GM23338 (cell line): Measurements from ENCODE around the gene CACTIN. TPM values are rescaled to one million over a fixed set of nuclear protein-coding genes. Genes with fewer than 3 reads are reported as not detected.

Experiments
- ATAC-seq: fragments of 200-7000 bp; cut with Tn5 transposase; 3 replicates; pipeline ENCODE4 v1.9.1; 2020
- DNase-seq: peaks from one replicate; pipeline ENCODE4 v3.0.0-alpha.2; 2015; ENCODE audit warnings: low spot score
- H2AFZ ChIP-seq: fragments of 200-600 bp; sonication (generic); 2 replicates; pipeline ENCODE4 v1.8.0; 2016; ENCODE audit warnings: antibody characterized with exemption, mild to moderate bottlenecking, moderate library complexity
- H3F3A ChIP-seq: fragments of 200-600 bp; sonication (generic); replicated peaks from 2 replicates; pipeline ENCODE4 v1.8.0; 2017; ENCODE audit warnings: antibody characterized with exemption, mixed run types, low read depth
- H3K27ac ChIP-seq: fragments of 200-600 bp; sonication (generic); 2 replicates; pipeline ENCODE4 v1.6.1; 2016; ENCODE audit warnings: low read depth
- H3K27me3 ChIP-seq: fragments of 200-600 bp; sonication (generic); 2 replicates; pipeline ENCODE4 v1.8.0; 2016; ENCODE audit warnings: mild to moderate bottlenecking, mixed run types, moderate library complexity; ENCODE audit not compliant: insufficient read depth
- H3K36me3 ChIP-seq: fragments of 200-600 bp; sonication (generic); 2 replicates; pipeline ENCODE4 v1.8.0; 2016; ENCODE audit warnings: mild to moderate bottlenecking; ENCODE audit not compliant: insufficient read depth
- H3K4me1 ChIP-seq: fragments of 200-600 bp; sonication (generic); 2 replicates; pipeline ENCODE4 v1.8.0; 2016; ENCODE audit warnings: mild to moderate bottlenecking, moderate library complexity; ENCODE audit not compliant: insufficient read depth
- H3K4me2 ChIP-seq: fragments of 200-600 bp; sonication (generic); 2 replicates; pipeline ENCODE4 v1.7.1; 2017; ENCODE audit warnings: mixed run types
- H3K4me3 ChIP-seq: fragments of 200-600 bp; sonication (generic); 2 replicates; pipeline ENCODE4 v1.6.1; 2016; ENCODE audit warnings: mixed run types
- H3K79me2 ChIP-seq: fragments of 200-600 bp; sonication (generic); replicated peaks from 2 replicates; pipeline ENCODE4 v1.8.0; 2017; ENCODE audit warnings: mild to moderate bottlenecking; ENCODE audit not compliant: insufficient read depth
- H3K9me2 ChIP-seq: fragments of 200-600 bp; sonication (generic); 2 replicates; pipeline ENCODE4 v1.8.0; 2017; ENCODE audit not compliant: insufficient read depth
- H4K20me1 ChIP-seq: fragments of 200-600 bp; sonication (generic); replicated peaks from 2 replicates; pipeline ENCODE4 v1.8.0; 2017; ENCODE audit warnings: mild to moderate bottlenecking; ENCODE audit not compliant: insufficient read depth
- H3K27ac Mint-ChIP-seq: 2 replicates; pipeline ENCODE4 v1.8.0; 2020; ENCODE audit warnings: inconsistent platforms, mild to moderate bottlenecking, moderate library complexity, mixed read lengths
- H3K27me3 Mint-ChIP-seq: 3 replicates; pipeline ENCODE4 v1.8.0; 2022; ENCODE audit warnings: low read depth, mild to moderate bottlenecking, moderate library complexity, mixed read lengths, inconsistent platforms; ENCODE audit not compliant: insufficient read depth, poor library complexity
- H3K36me3 Mint-ChIP-seq: 3 replicates; pipeline ENCODE4 v1.8.0; 2021; ENCODE audit warnings: low read depth, mild to moderate bottlenecking, inconsistent platforms, moderate library complexity, mixed read lengths
- H3K4me1 Mint-ChIP-seq: 3 replicates; pipeline ENCODE4 v1.8.0; 2020; ENCODE audit warnings: mild to moderate bottlenecking, inconsistent platforms, mixed read lengths
- H3K4me3 Mint-ChIP-seq: 3 replicates; pipeline ENCODE4 v1.8.0; 2021; ENCODE audit warnings: moderate library complexity, mild to moderate bottlenecking, inconsistent platforms, mixed read lengths
- H3K9me3 Mint-ChIP-seq: 3 replicates; pipeline ENCODE4 v1.8.0; 2020; ENCODE audit warnings: moderate library complexity, mild to moderate bottlenecking, inconsistent platforms, mixed read lengths
- CREB1 ChIP-seq: fragments of 250-450 bp; sonication (Bioruptor Pico); IDR thresholded peaks from 2 replicates; pipeline ENCODE4 v1.5.0; 2020; ENCODE audit warnings: low read depth, mild to moderate bottlenecking, moderate library complexity
- CTCF ChIP-seq, 2 experiments: fragments of 200-600 bp in 1 of 2; sonication (generic) in 1 of 2; conservative IDR thresholded peaks; 2 replicates each; pipeline versions ENCODE4 v1.5.1 to v1.6.1; 2016 to 2017; ENCODE audit warnings: antibody characterized with exemption in 2 of 2, low read depth in 2 of 2, mild to moderate bottlenecking in 2 of 2, moderate library complexity in 1 of 2
- EZH2 ChIP-seq: fragments of 200-600 bp; sonication (generic); IDR thresholded peaks from one replicate; pipeline ENCODE4 v1.8.0; 2017; ENCODE audit warnings: antibody characterized with exemption, mild to moderate bottlenecking, low read depth; ENCODE audit not compliant: unreplicated experiment
- EZH2phosphoT487 ChIP-seq: fragments of 200-600 bp; sonication (generic); IDR thresholded peaks from one replicate; pipeline ENCODE4 v1.8.1; 2018; ENCODE audit warnings: antibody characterized with exemption; ENCODE audit not compliant: unreplicated experiment
- JUNB ChIP-seq: IDR thresholded peaks from one replicate; pipeline ENCODE4 v1.6.1; 2016; ENCODE audit warnings: antibody characterized with exemption; ENCODE audit not compliant: unreplicated experiment
- NANOG ChIP-seq: IDR thresholded peaks from 2 replicates; pipeline ENCODE4 v1.6.1; 2016; ENCODE audit warnings: antibody characterized with exemption, borderline replicate concordance
- POLR2AphosphoS5 ChIP-seq: IDR thresholded peaks from 2 replicates; pipeline ENCODE4 v1.6.1; 2016; ENCODE audit warnings: antibody characterized with exemption, low read depth
- REST ChIP-seq: IDR thresholded peaks from one replicate; pipeline ENCODE4 v1.6.1; 2018; ENCODE audit warnings: antibody characterized with exemption; ENCODE audit not compliant: unreplicated experiment
- STAT1 ChIP-seq: IDR thresholded peaks from one replicate; pipeline ENCODE4 v1.6.1; 2016; ENCODE audit warnings: antibody characterized with exemption; ENCODE audit not compliant: unreplicated experiment
- ZNF114 ChIP-seq: fragments of 250-450 bp; sonication (Bioruptor Pico); IDR thresholded peaks from 2 replicates; pipeline ENCODE4 v1.5.0; 2020; ENCODE audit warnings: mild to moderate bottlenecking, moderate library complexity
- ZNF331 ChIP-seq: fragments of 250-450 bp; sonication (Bioruptor Pico); IDR thresholded peaks from 2 replicates; pipeline ENCODE4 v1.5.0; 2020; ENCODE audit warnings: low read depth, mild to moderate bottlenecking, moderate library complexity
- polyA plus RNA-seq: library from polyadenylated mRNA; unstranded; fragments of >200 nt; fragmentation: Nextera tagmentation; extraction: Ambion mirVana; gene quantifications from 2 replicates; pipeline ENCODE4 v1.2.1, GENCODE V29; 2016
- total RNA-seq: library from RNA; depleted of rRNA; stranded (reverse); fragments of >200 nt; shearing (Covaris generic); gene quantifications from 2 replicates; pipeline ENCODE4 v1.2.3, GENCODE V29; 2014
- TF ChIP-seq, protein P1 (sequence below): fragments of 250-450 bp; sonication (Bioruptor Pico); IDR thresholded peaks from 2 replicates; pipeline ENCODE4 v1.5.0; 2020; ENCODE audit warnings: mild to moderate bottlenecking, moderate library complexity
- TF ChIP-seq, protein P2 (sequence below): IDR thresholded peaks from 2 replicates; pipeline ENCODE4 v1.6.1; 2016; ENCODE audit warnings: antibody characterized with exemption

Gene CACTIN
- total and polyA plus RNA-seq, 2 experiments from 2014 or later, result 14.3 to 47.4 TPM

DNA sequence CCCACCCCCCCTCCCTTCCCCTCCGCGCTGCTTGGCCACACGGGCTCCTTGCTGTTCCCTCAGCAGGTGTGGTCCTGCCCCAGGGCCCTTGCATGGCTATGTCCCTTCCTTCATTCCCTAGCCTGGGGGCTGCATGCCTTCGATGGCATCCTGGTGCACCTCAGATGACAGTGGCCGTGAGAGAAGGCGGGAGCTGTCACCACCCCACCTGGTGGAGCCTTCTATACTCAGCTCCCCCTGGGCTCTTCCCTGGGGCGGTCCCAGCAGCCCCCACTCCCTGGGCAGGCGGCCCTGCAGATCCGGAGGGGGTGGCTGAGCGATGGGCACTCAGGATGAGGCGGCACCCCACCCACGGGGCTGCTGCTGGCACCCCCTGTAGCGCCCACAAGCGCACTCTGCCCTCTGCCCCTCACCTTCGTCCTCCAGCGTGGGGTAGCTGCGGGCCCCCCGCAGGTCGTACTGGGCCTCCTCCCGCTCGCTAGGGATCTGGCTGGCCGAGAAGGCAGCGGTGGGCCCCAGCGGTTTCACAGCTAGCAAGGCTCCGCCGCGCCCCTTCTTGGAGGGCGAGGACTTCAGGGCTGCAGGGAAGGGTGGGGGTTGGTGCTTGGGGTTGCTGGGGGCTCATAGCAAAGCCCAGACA lies 17.2 kb upstream of the CACTIN start:
- no peak overlapping the region for H3K4me2 ChIP-seq
- peaks cover 2% of the 10 kb centered on the region for H3K27me3 Mint-ChIP-seq
- H3K36me3 Mint-ChIP-seq, result peaks cover 9% of the 10 kb centered on the region
- H3K4me1 Mint-ChIP-seq, result no peaks in the 10 kb centered on the region
- H3K9me2 ChIP-seq, result no peaks in the 10 kb centered on the region
- H3F3A ChIP-seq, result no peaks in the 10 kb centered on the region
- H3K4me3 ChIP-seq, result no peak overlapping the region
- H3K79me2 ChIP-seq, result no peaks in the 10 kb centered on the region
- H3K36me3 ChIP-seq, result no peaks in the 10 kb centered on the region; the same call in 1 of the 2 replicates
- H3K27ac Mint-ChIP-seq, result no peak overlapping the region
- no peak overlapping the region for H2AFZ ChIP-seq
- no peaks in the 10 kb centered on the region for H3K27me3 ChIP-seq
- no peak; the same call in 2 of the 3 replicates for ATAC-seq
- H4K20me1 ChIP-seq, result no peaks in the 10 kb centered on the region; the same call in 1 of the 2 replicates
- H3K4me1 ChIP-seq, result no peaks in the 10 kb centered on the region
- no peak overlapping the region for H3K4me3 Mint-ChIP-seq
- TF ChIP-seq, protein P1, sequence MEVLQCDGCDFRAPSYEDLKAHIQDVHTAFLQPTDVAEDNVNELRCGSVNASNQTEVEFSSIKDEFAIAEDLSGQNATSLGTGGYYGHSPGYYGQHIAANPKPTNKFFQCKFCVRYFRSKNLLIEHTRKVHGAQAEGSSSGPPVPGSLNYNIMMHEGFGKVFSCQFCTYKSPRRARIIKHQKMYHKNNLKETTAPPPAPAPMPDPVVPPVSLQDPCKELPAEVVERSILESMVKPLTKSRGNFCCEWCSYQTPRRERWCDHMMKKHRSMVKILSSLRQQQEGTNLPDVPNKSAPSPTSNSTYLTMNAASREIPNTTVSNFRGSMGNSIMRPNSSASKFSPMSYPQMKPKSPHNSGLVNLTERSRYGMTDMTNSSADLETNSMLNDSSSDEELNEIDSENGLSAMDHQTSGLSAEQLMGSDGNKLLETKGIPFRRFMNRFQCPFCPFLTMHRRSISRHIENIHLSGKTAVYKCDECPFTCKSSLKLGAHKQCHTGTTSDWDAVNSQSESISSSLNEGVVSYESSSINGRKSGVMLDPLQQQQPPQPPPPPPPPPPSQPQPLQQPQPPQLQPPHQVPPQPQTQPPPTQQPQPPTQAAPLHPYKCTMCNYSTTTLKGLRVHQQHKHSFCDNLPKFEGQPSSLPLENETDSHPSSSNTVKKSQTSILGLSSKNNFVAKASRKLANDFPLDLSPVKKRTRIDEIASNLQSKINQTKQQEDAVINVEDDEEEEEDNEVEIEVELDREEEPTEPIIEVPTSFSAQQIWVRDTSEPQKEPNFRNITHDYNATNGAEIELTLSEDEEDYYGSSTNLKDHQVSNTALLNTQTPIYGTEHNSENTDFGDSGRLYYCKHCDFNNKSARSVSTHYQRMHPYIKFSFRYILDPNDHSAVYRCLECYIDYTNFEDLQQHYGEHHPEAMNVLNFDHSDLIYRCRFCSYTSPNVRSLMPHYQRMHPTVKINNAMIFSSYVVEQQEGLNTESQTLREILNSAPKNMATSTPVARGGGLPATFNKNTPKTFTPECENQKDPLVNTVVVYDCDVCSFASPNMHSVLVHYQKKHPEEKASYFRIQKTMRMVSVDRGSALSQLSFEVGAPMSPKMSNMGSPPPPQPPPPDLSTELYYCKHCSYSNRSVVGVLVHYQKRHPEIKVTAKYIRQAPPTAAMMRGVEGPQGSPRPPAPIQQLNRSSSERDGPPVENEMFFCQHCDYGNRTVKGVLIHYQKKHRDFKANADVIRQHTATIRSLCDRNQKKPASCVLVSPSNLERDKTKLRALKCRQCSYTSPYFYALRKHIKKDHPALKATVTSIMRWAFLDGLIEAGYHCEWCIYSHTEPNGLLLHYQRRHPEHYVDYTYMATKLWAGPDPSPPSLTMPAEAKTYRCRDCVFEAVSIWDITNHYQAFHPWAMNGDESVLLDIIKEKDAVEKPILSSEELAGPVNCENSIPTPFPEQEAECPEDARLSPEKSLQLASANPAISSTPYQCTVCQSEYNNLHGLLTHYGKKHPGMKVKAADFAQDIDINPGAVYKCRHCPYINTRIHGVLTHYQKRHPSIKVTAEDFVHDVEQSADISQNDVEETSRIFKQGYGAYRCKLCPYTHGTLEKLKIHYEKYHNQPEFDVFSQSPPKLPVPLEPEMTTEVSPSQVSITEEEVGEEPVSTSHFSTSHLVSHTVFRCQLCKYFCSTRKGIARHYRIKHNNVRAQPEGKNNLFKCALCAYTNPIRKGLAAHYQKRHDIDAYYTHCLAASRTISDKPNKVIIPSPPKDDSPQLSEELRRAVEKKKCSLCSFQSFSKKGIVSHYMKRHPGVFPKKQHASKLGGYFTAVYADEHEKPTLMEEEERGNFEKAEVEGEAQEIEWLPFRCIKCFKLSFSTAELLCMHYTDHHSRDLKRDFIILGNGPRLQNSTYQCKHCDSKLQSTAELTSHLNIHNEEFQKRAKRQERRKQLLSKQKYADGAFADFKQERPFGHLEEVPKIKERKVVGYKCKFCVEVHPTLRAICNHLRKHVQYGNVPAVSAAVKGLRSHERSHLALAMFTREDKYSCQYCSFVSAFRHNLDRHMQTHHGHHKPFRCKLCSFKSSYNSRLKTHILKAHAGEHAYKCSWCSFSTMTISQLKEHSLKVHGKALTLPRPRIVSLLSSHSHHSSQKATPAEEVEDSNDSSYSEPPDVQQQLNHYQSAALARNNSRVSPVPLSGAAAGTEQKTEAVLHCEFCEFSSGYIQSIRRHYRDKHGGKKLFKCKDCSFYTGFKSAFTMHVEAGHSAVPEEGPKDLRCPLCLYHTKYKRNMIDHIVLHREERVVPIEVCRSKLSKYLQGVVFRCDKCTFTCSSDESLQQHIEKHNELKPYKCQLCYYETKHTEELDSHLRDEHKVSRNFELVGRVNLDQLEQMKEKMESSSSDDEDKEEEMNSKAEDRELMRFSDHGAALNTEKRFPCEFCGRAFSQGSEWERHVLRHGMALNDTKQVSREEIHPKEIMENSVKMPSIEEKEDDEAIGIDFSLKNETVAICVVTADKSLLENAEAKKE (CRISPR knock-in tag), result no peak
- TF ChIP-seq EZH2 (no peak), NANOG (no peak), STAT1 (no peak), POLR2AphosphoS5 (no peak), REST (no peak), EZH2phosphoT487 (no peak), CTCF (conservative IDR thresholded peaks at IDR 0.05; ENCODE audit: low read depth in 2 of 2) (no peak), JUNB (no peak), ZNF331 (CRISPR knock-in tag) (no peak), CREB1 (CRISPR knock-in tag) (no peak), ZNF114 (CRISPR knock-in tag) (no peak)
- TF ChIP-seq, protein P2, sequence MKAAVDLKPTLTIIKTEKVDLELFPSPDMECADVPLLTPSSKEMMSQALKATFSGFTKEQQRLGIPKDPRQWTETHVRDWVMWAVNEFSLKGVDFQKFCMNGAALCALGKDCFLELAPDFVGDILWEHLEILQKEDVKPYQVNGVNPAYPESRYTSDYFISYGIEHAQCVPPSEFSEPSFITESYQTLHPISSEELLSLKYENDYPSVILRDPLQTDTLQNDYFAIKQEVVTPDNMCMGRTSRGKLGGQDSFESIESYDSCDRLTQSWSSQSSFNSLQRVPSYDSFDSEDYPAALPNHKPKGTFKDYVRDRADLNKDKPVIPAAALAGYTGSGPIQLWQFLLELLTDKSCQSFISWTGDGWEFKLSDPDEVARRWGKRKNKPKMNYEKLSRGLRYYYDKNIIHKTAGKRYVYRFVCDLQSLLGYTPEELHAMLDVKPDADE, result no peak
- no peak for DNase-seq
- no peak overlapping the region for H3K27ac ChIP-seq
- H3K9me3 Mint-ChIP-seq, result no peaks in the 10 kb centered on the region
